Common myeloid progenitor, CD34-positive (primary cell): Measurements from ENCODE around the gene ANKRD30A.
"Not testable (repeated sequence)": the region's sequence is repeated elsewhere in the genome, so short reads cannot be mapped to it uniquely, and the experiment has no call there.

Experiments
- CTCF ChIA-PET: fragments of 350-600 bp; sonication (Branson Sonifier 250); formaldehyde crosslinking; loops from one replicate; lab custom pipeline; 2021; ENCODE audit warnings: antibody characterized with exemption; lab: Charles Lee
- POLR2A ChIA-PET: fragments of 350-600 bp; sonication (Branson Sonifier 250); formaldehyde crosslinking; loops from one replicate; lab custom pipeline; 2021; ENCODE audit warnings: antibody characterized with exemption; lab: Charles Lee
- DNase-seq, 3 donors: peaks; one replicate each; pipeline versions ENCODE4 v3.0.0 to v3.0.0-alpha.2; 2013
- H3K27ac ChIP-seq, 2 experiments: 1 replicate in 1 of 2; 2 replicates in 1 of 2; pipeline ENCODE4 v1.7.0; 2013; ENCODE audit warnings: inconsistent platforms in 2 of 2, low read length in 2 of 2, mild to moderate bottlenecking in 2 of 2, low read depth in 1 of 2, moderate library complexity in 1 of 2; ENCODE audit not compliant: severe bottlenecking in 2 of 2, insufficient read depth in 1 of 2, poor library complexity in 1 of 2
- H3K27me3 ChIP-seq, 5 experiments: replicated peaks in 2 of 5; 1 replicate in 3 of 5; 2 replicates in 2 of 5; pipeline versions ENCODE4 v1.6.1 to v1.7.0; 2013; ENCODE audit warnings: low read length in 4 of 5, mild to moderate bottlenecking in 2 of 5, moderate library complexity in 2 of 5, inconsistent platforms in 1 of 5; ENCODE audit not compliant: insufficient read depth in 5 of 5, control insufficient read depth in 4 of 5
- H3K36me3 ChIP-seq, 4 experiments: 1 replicate in 2 of 4; 2 replicates in 2 of 4; pipeline versions ENCODE4 v1.6.1 to v1.7.0; 2013; ENCODE audit warnings: low read length in 3 of 4, control low read depth in 1 of 4, mild to moderate bottlenecking in 1 of 4; ENCODE audit not compliant: control insufficient read depth in 4 of 4, insufficient read depth in 4 of 4
- H3K4me1 ChIP-seq, 4 experiments: 1 replicate in 3 of 4; 2 replicates in 1 of 4; pipeline versions ENCODE4 v1.6.1 to v1.7.1; 2013; ENCODE audit warnings: low read length in 3 of 4, mild to moderate bottlenecking in 3 of 4, control low read depth in 1 of 4, inconsistent platforms in 1 of 4, moderate library complexity in 1 of 4; ENCODE audit not compliant: control insufficient read depth in 4 of 4, insufficient read depth in 4 of 4; ENCODE audit errors: control extremely low read depth in 1 of 4
- H3K4me3 ChIP-seq, 7 experiments: 1 replicate in 4 of 7; 2 replicates in 3 of 7; pipeline versions ENCODE4 v1.5.1 to v1.7.0; 2013; ENCODE audit warnings: mild to moderate bottlenecking in 7 of 7, low read length in 6 of 7, moderate library complexity in 6 of 7, inconsistent platforms in 2 of 7, low read depth in 2 of 7, control low read depth in 1 of 7; ENCODE audit not compliant: insufficient read depth in 4 of 7, control insufficient read depth in 1 of 7; ENCODE audit errors: extremely low read depth in 1 of 7
- H3K9me3 ChIP-seq, 5 experiments: 1 replicate in 4 of 5; 2 replicates in 1 of 5; pipeline versions ENCODE4 v1.6.1 to v1.7.1; 2013; ENCODE audit warnings: low read length in 4 of 5, mild to moderate bottlenecking in 2 of 5, inconsistent platforms in 1 of 5, low read depth in 1 of 5, moderate library complexity in 1 of 5; ENCODE audit not compliant: control insufficient read depth in 4 of 5, insufficient read depth in 2 of 5; ENCODE audit errors: control extremely low read depth in 1 of 5
- WGBS: methylation state at CpG from one replicate; pipeline ENCODE4 v1.1.5; 2013; ENCODE audit not compliant: insufficient coverage; 5-methylcytosine and 5-hydroxymethylcytosine counted together

The ANKRD30A gene

DNA sequence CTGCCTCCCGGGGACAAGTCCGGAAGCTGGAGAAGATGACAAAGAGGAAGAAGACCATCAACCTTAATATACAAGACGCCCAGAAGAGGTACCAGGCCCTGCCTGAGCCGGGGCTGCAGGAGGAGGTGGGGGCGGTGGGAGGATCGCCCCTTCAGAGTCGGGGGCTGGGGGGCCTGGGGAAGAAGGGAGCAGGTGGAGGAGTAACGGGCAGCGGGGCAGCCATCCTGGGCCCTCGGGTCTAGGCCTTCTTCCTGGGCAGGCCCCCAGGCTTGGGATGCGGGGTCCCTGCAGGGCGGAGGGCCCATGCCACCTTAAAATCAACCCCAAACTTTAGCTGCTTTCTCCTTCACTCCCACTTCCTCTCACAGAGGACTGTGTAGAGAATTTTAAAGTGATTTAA is 523 bp downstream of the ANKRD30A start:
- no peak overlapping the region for H3K27ac ChIP-seq
- 92% methylated on average over 2 of the region's 12 CpGs for WGBS
- H3K36me3 ChIP-seq = no peaks in the 10 kb centered on the region
- POLR2A ChIA-PET = no interaction called here
- CTCF ChIA-PET = no interaction called here
- H3K4me3 ChIP-seq = no peak overlapping the region
- H3K9me3 ChIP-seq = peaks cover 0 to 10% (median 0%) of the 10 kb centered on the region in 5 experiments
- no peak for DNase-seq
- H3K4me1 ChIP-seq = no peaks in the 10 kb centered on the region
- H3K27me3 ChIP-seq = no peaks in the 10 kb centered on the region

DNA sequence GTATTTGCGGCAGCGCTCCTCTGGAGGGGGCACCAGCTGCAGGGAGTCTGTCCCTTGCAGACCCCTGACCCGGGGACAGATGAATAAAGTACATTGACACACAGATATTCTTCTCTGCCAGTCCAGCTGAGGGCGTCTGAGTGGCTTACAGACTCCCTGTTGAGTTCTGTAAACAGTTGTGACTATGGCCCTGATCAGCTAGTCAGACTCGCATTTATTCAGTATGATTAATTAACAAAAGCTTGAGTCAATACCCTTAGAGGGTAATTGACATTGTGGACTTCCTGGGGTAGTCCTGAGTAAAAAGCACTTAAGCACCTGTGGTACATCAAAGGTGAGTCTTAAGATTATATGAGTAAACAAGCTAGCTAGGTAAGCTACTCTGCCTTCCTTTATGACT is 21.0 kb downstream of the ANKRD30A start:
- POLR2A ChIA-PET = no interaction called here
- CTCF ChIA-PET = no interaction called here
- Histone ChIP-seq H3K4me1 (no peaks in the 10 kb centered on the region), H3K9me3 (no peaks in the 10 kb centered on the region), H3K4me3 (no peak overlapping the region), H3K27me3 (no peaks in the 10 kb centered on the region), H3K27ac (no peak overlapping the region), H3K36me3 (no peaks in the 10 kb centered on the region)
- DNase-seq = no peak
- WGBS = 8% methylated on average over 2 of the region's 5 CpGs

DNA sequence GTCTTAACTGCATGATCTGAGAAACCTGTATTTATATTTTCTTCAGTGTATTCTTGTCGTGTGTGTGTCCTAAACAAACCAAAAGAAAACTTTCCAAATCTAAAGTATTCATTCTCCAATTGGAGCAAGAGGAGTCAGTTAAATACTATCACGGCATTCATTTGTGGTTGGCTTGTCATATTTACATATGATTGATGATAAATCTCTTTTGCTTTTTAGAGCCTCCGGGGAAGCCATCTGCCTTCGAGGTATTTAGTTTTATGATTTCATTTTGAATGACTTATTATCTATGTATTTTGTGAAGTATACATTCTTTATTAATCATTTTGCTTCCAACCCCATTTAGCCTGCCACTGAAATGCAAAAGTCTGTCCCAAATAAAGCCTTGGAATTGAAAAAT is 37.0 kb downstream of the ANKRD30A start:
- H3K9me3 ChIP-seq, H3K36me3 ChIP-seq, H3K27ac ChIP-seq, POLR2A ChIA-PET, H3K27me3 ChIP-seq, H3K4me3 ChIP-seq, H3K4me1 ChIP-seq, CTCF ChIA-PET, DNase-seq: not testable (repeated sequence)
- 100% methylated on average over 1 of the region's 4 CpGs for WGBS

DNA sequence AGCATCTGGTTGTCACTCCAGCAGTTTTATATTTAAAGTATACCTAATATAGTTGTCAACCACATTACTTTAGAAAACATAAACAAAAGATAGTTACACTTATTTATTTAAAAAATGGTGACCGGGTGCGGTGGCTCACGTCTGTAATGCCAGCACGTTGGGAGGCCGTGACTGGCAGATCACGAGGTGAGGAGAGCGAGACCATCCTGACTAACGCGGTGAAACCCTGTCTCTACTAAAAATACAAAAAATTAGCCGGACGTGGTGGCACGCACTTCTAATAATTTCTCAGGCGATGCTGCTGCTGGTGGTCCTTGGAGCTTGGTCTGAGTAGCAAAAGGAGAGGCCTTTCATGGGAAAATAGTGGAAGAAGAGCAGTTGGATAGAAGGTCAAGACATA is 46.5 kb downstream of the ANKRD30A start:
- not testable (repeated sequence) for H3K4me3 ChIP-seq

DNA sequence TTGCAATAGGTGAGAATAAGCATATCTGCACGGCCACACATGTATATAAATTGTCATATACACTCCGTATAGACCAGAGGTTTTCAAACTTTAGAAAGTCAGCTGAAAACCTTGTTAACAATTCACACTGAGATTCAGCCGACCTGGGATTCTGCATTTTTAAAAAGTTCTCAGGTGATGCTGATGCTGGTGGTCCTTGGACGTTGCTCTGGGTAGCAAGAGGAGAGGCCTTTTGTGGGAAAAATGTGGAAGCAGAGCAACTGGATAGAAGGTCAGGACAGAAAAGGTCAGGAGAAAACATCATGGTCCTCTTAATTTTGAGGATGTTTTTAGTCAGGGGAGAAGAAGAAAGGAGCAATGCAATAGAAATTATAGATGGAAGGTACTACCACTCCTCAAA is 52.9 kb downstream of the ANKRD30A start:
- H3K36me3 ChIP-seq, H3K4me1 ChIP-seq, POLR2A ChIA-PET, H3K9me3 ChIP-seq, DNase-seq, H3K27ac ChIP-seq, H3K4me3 ChIP-seq, CTCF ChIA-PET, H3K27me3 ChIP-seq: not testable (repeated sequence)
- WGBS = no CpG with 5 or more reads among the region's 4 CpGs

More for the DNA sequence above, 46.5 kb downstream of the ANKRD30A start:
- H3K36me3 ChIP-seq, H3K27me3 ChIP-seq, POLR2A ChIA-PET, H3K27ac ChIP-seq, CTCF ChIA-PET, H3K4me1 ChIP-seq, DNase-seq, H3K9me3 ChIP-seq: not testable (repeated sequence)
- WGBS = no CpG with 5 or more reads among the region's 13 CpGs

DNA sequence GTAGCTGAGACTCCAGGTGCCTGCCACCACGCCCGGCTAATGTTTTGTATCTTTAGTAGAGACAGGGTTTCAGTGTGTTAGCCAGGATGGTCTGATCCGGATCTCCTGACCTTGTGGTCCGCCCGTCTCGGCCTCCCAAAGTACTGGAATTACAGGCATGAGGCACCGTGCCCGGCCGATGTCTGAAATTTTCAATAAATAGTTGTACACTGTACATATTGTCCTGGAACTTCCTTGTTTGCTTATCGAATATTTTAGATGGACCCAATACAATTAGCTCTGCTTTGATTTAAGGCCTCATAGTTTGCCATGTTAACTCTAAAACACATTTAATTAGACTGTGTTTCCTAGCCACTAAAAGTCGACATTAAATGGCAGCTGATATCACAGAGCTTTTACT is 57.3 kb downstream of the ANKRD30A start:
- H3K27ac ChIP-seq, H3K9me3 ChIP-seq, DNase-seq, H3K4me3 ChIP-seq, CTCF ChIA-PET, POLR2A ChIA-PET, H3K27me3 ChIP-seq, H3K4me1 ChIP-seq, H3K36me3 ChIP-seq: not testable (repeated sequence)
- WGBS = no CpG with 5 or more reads among the region's 11 CpGs

DNA sequence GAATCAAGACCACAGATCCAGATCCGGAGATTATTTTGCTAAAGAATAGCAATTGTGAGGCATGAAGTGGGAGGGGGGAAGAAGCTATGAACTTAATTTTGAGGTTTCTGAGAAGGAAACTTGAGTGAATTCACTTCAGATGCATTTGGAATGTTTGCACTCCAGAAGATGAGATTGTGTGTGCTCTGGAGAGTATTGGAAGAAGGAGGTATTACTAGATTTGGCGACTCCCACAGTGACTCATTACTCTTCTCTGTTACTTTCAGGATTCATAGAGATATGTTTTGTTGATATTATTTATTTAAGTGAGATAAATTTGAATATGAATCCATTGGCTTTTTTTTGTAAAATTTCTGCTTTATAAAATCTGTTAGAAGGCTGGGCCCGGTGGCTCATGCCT is 80.7 kb downstream of the ANKRD30A start:
- H3K27me3 ChIP-seq = no peaks in the 10 kb centered on the region
- H3K9me3 ChIP-seq = peaks cover 0 to 2% (median 0%) of the 10 kb centered on the region in 5 experiments
- no peak overlapping the region for H3K27ac ChIP-seq
- DNase-seq = no peak
- WGBS = 88% methylated on average over 1 of the region's 3 CpGs
- H3K4me3 ChIP-seq = no peak overlapping the region
- no peaks in the 10 kb centered on the region for H3K4me1 ChIP-seq
- CTCF ChIA-PET = no interaction called here
- H3K36me3 ChIP-seq = no peaks in the 10 kb centered on the region
- POLR2A ChIA-PET = no interaction called here
